GM21367 (cell line): ENCODE results near the gene TDRD1.

Source experiments
- ATAC-seq: cut with Tn5 transposase; IDR thresholded peaks from one replicate; pipeline ENCODE4 v1.9.1; 2021; ENCODE audit not compliant: unreplicated experiment

Gene TDRD1

DNA sequence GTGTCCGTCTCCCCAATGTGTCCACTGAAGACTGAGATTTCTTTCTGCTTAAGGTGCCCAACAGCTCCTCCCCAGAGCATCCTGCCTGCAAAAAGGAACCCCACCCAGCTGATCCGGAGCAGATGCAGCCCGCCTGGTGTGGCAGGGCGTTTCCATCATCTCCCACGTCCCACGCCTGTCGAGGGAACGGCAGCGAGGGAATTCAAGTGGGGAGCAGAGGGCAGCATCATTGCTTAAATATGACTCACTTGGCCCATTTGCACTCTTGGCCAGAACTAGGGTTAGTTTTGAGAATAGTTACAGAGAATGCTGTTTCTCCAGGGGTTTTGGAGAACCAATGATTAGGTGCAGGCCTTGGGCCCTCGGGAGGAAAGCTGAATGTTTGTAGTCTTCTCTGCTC lies 80.7 kb downstream of the TDRD1 start:
- ATAC-seq = no peak

DNA sequence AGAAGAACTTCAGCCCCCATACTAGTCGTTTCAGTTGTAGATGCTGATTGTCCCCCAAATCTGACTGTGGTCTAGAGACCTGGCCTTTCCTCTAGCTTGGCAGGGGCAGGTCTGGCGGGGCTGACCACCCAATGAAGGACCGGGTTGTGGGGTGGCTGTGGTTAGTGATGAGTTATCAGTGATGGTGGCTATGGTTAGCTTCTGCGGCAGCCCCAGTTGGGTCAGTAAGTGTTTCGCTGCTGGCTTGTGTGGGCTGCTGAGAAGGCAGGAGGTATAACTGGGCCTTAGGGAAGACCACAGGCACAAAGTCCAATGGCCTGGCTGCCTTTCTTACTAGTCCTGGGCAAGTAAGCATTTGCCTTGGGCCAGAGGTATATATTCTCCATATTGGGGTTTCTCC lies 81.2 kb downstream of the TDRD1 start:
- no peak for ATAC-seq

DNA sequence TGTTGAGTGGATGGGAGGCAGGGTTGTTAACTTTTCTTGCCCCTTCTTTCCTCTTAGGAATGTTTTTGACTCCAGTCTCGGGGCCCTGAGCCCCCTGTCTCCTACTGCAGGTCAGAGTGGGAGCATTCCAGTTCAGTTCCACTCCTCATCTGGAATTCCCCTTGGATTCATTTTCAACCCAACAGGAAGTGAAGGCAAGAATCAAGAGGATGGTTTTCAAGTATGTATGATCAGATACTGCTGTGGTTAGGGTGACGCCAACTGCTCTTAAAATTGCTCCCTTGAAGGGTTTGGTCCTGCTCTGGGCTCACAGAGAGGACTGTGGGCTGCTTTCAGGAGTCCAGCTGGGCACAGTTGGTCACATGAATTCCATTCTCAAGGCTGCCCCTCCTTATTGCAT lies 81.9 kb downstream of the TDRD1 start:
- ATAC-seq = no peak

DNA sequence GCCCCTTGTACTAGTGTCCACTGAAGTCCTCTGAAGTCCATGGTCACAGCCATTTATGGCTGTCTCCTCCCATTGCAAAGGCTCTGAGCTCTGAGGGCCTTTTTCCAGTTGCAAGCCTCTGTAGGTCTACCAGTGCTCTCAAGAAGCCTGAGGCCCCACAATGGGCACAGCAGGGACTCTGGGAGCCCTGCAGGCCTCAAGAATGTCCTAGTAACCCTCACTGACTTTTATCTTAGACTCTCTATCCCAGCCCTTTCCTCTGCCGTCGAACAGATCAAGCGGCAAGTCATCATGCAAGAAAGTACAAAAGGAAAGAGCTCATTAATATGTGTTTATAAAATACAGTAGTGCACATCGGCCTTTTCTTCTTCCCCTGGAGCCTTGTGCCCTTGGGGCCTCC lies 83.3 kb downstream of the TDRD1 start:
- no peak for ATAC-seq

DNA sequence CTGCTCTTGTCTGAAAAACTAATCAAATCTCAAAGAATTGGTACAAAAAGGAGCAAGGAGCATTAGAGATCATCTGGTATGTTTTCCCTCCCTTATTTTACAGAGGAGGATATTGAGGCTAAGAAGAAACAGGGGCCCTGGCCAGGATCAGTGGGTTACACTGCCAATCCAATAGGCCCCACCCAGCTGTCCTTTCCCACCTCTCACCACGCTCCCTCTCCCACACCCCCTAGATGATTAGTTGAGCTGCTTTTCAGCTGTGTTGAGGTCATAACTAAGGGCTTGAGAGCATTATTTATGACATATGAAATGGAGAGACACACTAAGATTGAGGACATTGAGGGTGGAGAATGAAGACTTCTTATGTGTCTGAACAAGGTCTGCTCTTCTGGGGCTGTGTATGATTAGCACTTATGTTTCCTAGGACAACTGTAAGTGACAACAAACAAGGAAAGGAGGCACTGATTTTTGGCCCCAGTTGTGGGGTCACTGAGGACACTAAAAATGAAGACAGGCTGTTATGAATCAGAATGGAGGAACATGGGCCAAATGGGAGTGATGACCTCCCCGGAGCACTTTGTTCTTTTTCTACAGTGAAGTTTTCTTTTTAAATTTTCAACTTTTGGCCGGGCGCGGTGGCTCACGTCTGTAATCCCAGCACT lies 86.4 kb downstream of the TDRD1 start:
- no peak for ATAC-seq

DNA sequence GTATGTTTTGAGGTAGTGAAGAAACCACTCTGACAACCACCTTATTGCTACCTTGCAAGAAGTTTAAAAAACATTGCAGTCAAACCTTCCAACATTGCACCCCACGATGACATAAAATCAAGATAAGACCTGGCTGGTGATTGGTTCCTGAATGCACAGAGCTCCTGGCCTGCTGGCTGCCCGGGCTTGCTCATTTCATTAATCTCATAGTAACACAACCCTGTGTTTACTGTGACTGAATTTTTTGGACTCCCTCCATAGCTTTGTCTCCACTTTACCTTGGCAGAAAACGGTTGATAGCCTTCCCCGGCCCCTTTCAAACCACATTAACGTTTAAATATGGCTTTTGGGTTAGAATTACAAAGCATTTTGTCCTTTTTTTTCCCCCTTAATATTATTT lies 87.4 kb downstream of the TDRD1 start:
- ATAC-seq = no peak

DNA sequence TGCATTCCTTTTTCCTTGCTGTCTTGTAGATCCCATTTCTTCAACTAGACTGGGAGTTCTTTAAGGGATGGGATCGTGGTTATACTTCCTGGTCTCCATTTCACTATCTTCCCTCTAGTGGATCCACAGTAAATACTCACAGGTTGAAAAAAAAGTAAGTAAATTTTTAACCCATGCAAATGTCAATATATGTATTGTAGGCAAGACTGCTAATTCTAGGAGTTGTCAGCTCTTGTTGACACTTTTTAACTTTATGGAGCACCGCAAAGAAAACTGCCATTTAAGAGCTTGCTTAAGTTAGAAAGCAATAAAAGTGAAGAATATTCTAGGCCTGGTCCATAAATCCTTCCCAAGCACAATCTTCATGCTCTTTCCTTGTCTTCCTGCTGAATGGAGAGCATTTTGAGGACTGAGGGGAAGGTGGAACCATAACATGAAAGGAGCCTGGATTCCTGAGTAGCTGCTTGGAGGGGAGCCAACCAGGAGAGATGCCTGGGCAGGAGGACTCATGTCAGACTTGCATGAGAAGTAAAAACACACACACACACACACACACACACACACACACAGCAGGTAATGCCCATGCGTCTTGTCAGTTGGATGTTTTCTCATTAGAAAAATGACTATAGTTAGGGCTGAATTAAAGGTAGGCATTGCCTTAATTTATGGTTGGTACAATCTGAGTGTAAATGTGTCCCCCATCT lies 92.1 kb downstream of the TDRD1 start:
- no peak for ATAC-seq

DNA sequence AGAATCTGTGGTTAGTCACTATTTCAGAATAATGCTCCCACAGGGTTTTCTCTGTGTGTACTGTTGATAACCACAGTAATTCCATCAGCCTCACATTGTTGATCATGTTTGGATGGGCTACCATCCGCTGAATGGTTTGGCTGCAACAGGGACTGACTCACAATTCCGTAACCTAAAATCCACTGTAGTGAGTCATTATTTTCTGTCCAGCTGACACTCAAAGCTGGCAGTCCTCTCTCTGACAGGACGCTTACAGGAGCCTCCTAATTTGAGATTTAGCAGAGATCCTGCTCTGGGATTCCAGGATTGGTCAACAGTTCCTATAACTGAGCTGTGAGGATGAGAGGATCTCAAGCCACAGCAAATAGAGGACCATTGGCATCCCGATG lies 92.6 kb downstream of the TDRD1 start:
- no peak for ATAC-seq

DNA sequence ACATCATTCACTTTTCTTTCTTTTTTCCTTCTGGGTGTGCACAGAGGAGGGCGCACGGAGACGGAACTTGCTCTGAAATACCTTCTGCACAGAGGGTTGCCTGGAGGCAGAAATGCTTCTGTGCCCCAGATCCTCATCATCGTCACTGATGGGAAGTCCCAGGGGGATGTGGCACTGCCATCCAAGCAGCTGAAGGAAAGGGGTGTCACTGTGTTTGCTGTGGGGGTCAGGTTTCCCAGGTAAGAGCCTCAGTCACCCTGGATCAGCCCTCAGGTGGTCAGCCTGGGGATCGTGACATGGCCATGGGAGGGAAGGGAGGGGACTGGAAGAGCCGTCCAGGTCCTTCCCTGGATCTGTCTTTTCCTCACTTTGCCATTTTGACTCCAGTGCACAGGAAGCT lies 93.5 kb downstream of the TDRD1 start:
- no peak for ATAC-seq

DNA sequence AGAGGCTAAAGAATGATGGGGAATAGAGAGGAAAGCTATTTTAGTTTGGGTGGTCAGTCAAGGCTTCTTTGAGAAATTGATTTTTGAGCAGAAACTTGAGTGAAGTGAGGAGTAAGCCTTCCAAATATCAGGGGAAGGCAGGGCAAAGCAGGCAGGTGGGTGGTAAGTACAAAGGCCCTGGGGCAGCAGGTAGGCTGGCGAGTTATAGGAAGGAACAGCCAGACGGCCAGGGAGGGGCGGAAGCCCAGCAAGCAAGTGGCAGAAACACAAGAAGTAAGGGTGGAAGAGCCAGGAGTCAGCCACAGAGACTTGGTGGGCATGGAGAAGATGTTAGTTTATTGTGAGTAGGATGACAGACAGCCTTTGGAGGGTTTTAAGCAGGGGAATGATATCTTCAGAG lies 94.8 kb downstream of the TDRD1 start:
- ATAC-seq = no peak

DNA sequence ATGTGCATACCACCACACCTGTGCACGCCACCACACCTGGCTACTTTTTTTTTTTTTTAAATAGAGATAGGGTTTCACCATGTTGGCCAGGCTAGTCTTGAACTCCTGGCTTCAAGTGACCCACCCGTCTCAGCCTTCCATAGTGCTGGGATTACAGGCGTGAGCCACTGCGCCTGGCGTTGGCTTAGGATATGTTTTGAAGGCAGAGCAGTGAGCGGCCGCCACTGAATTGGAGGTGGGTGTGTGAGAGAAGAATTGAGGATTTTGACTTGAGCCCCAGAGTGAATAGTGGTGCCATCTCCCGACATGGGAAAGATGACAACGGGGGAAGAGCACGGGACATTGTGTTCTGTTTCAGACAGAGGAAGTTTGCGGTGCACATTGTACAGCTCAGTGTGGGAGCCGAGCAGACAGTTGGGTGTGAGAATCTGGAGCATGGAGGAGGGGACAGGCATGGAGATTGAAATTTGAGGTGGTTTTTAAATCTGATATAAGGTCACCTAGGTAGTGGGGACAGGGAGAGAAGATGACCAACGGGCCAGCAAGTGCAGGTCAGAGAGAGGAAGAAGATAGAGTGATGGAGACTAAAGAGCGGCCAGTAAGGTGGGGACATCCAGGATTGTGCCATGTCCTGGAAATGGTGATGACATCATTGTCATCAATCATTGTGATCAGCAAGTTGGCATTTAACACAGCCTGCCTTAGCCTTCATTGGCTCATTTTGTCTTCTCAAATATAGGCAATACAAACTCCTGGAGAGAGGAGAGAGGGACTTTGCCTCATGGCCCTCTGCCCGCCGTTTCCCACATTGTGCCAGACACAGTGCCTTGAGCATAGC lies 95.7 kb downstream of the TDRD1 start:
- no peak for ATAC-seq

DNA sequence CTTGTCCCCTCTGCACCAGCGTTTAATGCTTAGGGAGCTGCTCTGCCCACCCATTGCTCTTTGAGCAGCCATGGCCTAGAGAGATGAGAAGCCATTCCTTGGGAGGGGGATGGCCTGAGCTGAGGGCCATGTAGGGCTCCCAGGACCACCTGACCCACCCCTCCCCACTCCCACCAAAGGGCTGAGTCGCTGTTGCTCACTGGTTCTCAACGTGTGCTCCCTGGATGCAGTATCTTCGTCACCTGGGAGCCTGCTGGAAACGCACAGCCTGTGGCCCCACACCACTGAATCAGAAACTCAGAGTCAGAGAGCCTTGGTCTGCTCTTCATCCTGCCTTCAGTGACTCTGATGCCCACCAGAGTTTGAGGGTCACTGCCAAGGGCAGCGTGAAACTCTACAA lies 96.9 kb downstream of the TDRD1 start:
- no peak for ATAC-seq

DNA sequence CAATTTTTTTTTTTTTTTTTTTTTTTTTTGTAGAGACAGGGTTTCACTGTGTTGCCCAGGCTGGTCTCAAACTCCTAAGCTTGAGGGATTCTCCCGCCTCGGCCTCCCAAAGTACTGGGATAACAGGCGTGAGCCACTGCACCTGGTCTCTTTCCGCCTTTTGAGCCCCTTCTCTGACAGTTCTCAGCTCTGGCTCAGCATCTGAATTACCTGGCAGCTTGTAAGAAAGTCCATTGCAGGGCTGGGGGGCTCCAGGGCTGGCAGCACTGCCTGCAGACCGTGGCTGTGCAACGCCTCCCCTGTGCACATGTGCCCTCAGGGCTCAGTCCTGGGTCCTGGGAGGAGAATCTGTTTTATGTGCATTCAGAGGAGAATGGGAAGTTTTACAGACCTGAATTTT lies 97.5 kb downstream of the TDRD1 start:
- no peak for ATAC-seq

DNA sequence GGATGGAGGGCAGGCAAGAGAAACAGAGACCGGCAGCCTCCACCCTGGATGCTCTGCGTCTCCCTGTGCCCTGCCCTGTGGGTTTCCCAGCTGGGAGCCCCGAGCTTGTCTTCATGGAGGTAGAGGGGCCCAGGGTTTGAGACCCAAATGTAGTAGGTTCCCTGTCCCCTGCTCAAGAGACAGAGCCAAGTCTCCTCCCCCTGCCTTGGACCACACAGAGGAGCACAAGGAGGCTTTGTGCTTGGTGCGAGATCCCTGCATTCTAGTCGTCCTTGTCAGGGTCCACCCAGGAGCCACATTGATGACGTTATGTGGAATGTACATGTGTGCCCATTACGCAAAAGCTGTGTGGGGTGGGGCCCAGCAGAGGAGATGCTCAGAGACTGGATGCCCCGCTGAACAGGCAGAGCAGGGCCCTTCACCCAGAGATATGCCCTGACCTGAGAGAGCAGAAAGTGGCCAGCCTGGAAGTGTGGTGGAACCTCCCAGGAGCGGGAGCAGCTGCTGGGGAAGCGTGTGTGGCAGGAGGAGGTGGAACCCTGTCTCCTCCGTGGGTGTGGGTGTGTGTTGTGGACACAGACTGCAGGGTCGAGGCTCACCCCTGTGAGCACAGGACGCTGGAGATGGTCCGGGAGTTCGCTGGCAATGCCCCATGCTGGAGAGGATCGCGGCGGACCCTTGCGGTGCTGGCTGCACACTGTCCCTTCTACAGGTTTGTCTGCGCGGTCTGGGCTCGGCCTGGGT lies 99.2 kb downstream of the TDRD1 start:
- ATAC-seq = no peak

DNA sequence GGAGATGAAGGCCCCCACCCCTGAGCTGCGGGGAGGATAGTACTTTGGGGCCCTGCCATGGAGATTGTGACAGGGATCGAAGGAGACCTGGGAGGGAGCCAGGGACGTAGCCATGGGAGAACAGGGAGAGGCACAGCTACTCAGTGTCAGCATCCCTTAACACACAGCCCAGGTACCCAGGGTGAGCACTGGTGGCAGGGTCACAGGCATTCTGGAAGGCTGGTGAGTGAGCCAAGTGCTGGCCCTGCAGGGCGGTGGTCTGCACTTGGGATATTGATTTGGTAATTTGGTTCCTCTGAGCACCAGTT lies 99.7 kb downstream of the TDRD1 start:
- no peak for ATAC-seq

DNA sequence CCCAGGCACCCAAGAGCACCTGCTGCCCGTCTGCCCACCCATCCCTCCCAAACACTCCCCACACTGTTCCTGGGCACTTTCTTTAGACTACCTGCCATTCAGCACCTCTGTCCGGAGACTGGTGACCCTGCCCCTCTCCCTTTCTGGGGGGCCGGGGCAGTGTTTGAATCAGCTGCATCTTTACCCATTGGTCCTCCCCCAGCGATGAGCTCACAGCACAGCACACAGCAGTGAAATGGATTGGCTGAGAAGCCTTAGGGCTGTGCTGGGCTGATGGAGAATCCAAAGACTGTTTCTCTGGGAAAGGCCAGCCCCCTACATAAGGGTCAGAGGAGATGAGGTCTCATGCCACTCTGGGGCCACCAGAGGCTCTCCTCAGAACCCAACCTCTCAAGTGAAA lies 100.1 kb downstream of the TDRD1 start:
- no peak for ATAC-seq

DNA sequence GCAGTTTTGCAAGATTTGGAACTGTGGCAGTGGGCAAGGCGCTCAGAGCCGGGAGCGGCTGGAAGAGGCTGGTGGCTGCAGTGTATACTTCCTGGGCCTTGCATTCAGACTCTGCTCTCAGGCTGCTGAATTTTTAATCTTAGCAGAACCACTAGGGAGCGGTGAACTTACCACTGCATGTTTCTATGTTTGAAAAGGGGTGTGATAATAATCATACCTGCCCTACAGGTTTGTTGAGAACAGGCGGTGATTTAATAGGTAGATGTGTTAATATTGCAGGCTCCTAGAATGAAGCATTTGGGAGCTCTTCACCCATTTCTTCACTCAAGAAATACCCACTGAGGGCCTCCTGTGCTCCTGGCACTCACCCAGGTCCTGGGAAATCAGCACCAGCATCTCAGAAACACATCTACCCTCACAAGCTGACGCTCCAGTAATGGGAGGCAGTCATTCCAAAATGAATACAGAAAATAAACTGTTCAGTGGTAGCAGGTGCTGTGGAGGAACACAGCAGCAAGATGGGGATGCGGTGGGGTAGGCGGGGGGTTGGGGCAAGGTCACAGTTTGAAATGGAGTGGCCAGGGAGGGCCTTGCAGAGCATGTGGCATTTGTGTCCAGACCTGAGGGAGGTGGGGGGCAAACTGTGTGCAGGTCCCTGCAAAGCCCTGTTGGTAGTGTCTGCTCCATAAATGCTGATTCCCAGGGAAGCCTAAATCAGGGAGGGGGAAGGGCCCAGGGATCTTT lies 100.9 kb downstream of the TDRD1 start:
- ATAC-seq = no peak

DNA sequence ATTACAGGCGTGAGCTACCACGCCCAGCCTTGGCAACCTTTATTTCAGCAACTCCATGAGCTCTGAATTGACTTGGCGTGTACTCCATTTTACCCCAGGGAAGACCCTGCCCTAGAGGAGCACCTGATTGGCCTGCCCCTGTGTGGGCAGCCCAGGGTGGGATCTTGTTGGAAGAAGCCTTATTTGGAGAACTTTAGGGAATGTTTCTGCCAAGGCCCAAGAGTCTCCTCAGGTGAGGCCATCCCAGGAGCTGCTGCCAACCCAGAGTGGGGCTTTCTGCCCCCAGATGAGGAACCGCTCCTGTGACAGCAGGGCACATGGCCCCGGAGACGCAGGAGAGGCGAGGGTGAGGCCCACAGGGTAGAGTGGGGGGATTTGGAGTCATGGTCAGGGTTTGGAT lies 101.9 kb downstream of the TDRD1 start:
- ATAC-seq = no peak

DNA sequence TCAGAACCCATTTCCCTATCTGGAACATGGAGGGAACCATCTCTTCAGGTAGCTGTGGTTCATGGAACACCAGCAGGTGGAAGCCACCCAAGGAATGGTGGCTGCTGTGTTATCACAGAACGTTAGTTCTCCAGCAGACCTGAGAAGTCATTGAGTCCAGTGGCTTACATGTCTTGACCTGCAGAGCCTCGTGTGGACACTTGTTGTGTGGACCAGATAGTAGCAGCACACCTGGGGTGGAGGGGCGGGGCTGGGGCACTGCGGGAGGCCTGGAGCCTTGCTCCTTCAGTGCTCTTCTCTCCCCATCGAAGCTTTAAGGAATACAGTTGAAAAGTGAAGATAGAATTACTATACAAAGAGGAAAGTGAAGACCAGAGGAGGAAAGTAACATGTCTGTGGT lies 102.3 kb downstream of the TDRD1 start:
- ATAC-seq = no peak
